HEK293T (cell line): ENCODE data around the gene MINDY1.

Source experiments
- CTCF ChIA-PET: fragments of 350-600 bp; formaldehyde crosslinking; extraction: SDS; loops from one replicate; lab custom pipeline; 2021; ENCODE audit warnings: antibody characterized with exemption, inconsistent platforms; lab: Yijun Ruan, JAX
- POLR2A ChIA-PET: fragments of 350-600 bp; formaldehyde crosslinking; extraction: SDS; loops from one replicate; lab custom pipeline; 2020; ENCODE audit warnings: antibody characterized with exemption, inconsistent platforms; lab: Yijun Ruan, JAX
- DNase-seq: peaks from one replicate; pipeline ENCODE4 v3.0.0; 2012; ENCODE audit warnings: mixed read lengths; ENCODE audit errors: extremely low spot score
- ARNT ChIP-seq: fragments of 450-650 bp; IDR thresholded peaks from 2 replicates; pipeline ENCODE4 v1.6.1; 2017; ENCODE audit warnings: mild to moderate bottlenecking
- BHLHE40 ChIP-seq: fragments of 450-650 bp; IDR thresholded peaks from 2 replicates; pipeline ENCODE4 v1.6.1; 2016; ENCODE audit warnings: mild to moderate bottlenecking, moderate library complexity, borderline replicate concordance
- CTBP1 ChIP-seq: fragments of 450-650 bp; IDR thresholded peaks from 2 replicates; pipeline ENCODE4 v1.6.1; 2016; ENCODE audit warnings: borderline replicate concordance
- ELF4 ChIP-seq: fragments of 450-650 bp; IDR thresholded peaks from 2 replicates; pipeline ENCODE4 v1.6.1; 2017; ENCODE audit warnings: antibody characterized with exemption
- FOXA1 ChIP-seq: fragments of 450-650 bp; IDR thresholded peaks from 2 replicates; pipeline ENCODE4 v1.6.1; 2016; ENCODE audit warnings: mild to moderate bottlenecking
- FOXK2 ChIP-seq: fragments of 450-650 bp; IDR thresholded peaks from 2 replicates; pipeline ENCODE4 v1.6.1; 2016; ENCODE audit warnings: mild to moderate bottlenecking
- FOXM1 ChIP-seq: fragments of 450-650 bp; IDR thresholded peaks from 2 replicates; pipeline ENCODE4 v1.6.1; 2017; ENCODE audit warnings: mild to moderate bottlenecking, borderline replicate concordance
- HDGF ChIP-seq: fragments of 450-650 bp; IDR thresholded peaks from 2 replicates; pipeline ENCODE4 v1.6.1; 2017; ENCODE audit warnings: antibody characterized with exemption, borderline replicate concordance
- L3MBTL2 ChIP-seq: fragments of 450-650 bp; conservative IDR thresholded peaks from 2 replicates; pipeline ENCODE4 v1.6.1; 2016; ENCODE audit warnings: mild to moderate bottlenecking
- LEF1 ChIP-seq: fragments of 450-650 bp; IDR thresholded peaks from 2 replicates; pipeline ENCODE4 v1.6.1; 2017; ENCODE audit warnings: mild to moderate bottlenecking, borderline replicate concordance
- NFRKB ChIP-seq: fragments of 450-650 bp; IDR thresholded peaks from 2 replicates; pipeline ENCODE4 v1.6.1; 2016; ENCODE audit warnings: mild to moderate bottlenecking, moderate library complexity
- SP1 ChIP-seq: fragments of 450-650 bp; IDR thresholded peaks from 2 replicates; pipeline ENCODE4 v1.6.1; 2017
- SUZ12 ChIP-seq: fragments of 450-650 bp; IDR thresholded peaks from 2 replicates; pipeline ENCODE4 v1.6.1; 2016; ENCODE audit warnings: mild to moderate bottlenecking
- TARDBP ChIP-seq: fragments of 450-650 bp; IDR thresholded peaks from 2 replicates; pipeline ENCODE4 v1.6.1; 2016
- ZNF384 ChIP-seq: fragments of 450-650 bp; IDR thresholded peaks from 2 replicates; pipeline ENCODE4 v1.6.1; 2016
- TF ChIP-seq, protein P1 (sequence below): fragments of 450-650 bp; IDR thresholded peaks from 2 replicates; pipeline ENCODE4 v1.6.1; 2016

Gene MINDY1

GRCh38 chr1:150971583-150972416 lies 34.9 kb downstream of the MINDY1 start:
- ChIA-PET CTCF (no interaction called here), POLR2A (no interaction called here)
- no peak for DNase-seq
- TF ChIP-seq FOXM1 (no peak), L3MBTL2 (peak; percentile 18)

DNA sequence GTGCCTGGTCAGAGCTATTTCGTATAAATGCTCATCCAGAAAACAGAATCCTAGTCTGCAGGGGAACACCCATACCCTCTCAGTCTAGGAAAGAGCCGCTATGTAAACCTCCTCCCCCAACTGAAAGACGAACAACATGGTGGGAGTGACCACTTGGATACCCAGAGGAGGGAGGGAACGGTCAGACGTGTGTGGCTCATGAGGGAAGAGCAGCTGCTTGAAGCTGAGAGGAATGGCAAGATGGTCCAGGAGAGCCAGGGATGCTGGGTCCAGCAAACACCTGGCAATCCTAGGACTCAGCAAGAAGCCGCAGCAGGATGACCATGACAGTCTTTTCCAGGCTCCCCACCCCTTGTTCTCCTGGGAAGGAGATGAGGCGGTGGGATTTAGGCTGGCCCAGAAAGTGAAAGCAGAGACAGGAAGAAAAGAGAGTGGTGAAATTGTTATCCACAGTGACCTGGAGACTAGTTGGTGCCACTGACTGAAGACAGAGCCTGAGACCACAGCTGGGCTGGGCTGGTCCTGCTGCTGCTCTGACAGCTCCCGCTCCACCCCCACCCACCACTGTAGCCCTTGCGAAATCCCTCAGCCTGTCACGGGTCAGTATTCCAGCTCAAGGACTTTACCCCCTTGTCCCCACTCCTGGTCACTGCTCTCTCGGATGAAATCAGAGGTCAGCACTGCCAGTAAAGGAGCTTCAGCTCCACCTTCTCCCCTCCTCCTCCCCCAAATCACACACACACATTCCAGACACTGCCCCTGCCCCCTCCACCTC lies 35.7 kb downstream of the MINDY1 start:
- TF ChIP-seq CTBP1: no peak
- TF ChIP-seq, protein P1, sequence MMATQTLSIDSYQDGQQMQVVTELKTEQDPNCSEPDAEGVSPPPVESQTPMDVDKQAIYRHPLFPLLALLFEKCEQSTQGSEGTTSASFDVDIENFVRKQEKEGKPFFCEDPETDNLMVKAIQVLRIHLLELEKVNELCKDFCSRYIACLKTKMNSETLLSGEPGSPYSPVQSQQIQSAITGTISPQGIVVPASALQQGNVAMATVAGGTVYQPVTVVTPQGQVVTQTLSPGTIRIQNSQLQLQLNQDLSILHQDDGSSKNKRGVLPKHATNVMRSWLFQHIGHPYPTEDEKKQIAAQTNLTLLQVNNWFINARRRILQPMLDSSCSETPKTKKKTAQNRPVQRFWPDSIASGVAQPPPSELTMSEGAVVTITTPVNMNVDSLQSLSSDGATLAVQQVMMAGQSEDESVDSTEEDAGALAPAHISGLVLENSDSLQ: no peak
- no peak for TF ChIP-seq SP1
- TF ChIP-seq ARNT: no peak
- TF ChIP-seq ELF4: no peak
- TF ChIP-seq HDGF: no peak
- no peak for TF ChIP-seq TARDBP
- no peak for TF ChIP-seq FOXM1
- no peak for TF ChIP-seq BHLHE40
- POLR2A ChIA-PET: interaction anchor here (0.6 kb wide), 1 partner anchor 10 kb away, joined by 3 read pairs; no protein-coding TSS in a partner anchor
- CTCF ChIA-PET: interaction anchor here (1.3 kb wide), 1 partner anchor 8 kb away, joined by 4 read pairs; no protein-coding TSS in a partner anchor
- no peak for DNase-seq

GRCh38 chr1:150969626-150970025 lies 37.1 kb downstream of the MINDY1 start:
- ChIA-PET CTCF (interaction anchor here (0.7 to 1.3 kb wide), 3 partner anchors 9 to 47 kb away, joined by 3 to 4 read pairs (median 3); no protein-coding TSS in a partner anchor), POLR2A (interaction anchor here (1.5 kb wide), 1 partner anchor 37 kb away, joined by 4 read pairs; the partner anchor contains the start of gene MINDY1)
- TF ChIP-seq SUZ12 (no peak), CTBP1 (no peak), LEF1 (no peak), HDGF (no peak), L3MBTL2 (no peak), SP1 (no peak), FOXA1 (no peak), NFRKB (no peak), BHLHE40 (no peak), ZNF384 (no peak), FOXK2 (no peak), TARDBP (no peak), ARNT (no peak), ELF4 (no peak), FOXM1 (no peak)
- TF ChIP-seq, protein P1: no peak
- DNase-seq: no peak

DNA sequence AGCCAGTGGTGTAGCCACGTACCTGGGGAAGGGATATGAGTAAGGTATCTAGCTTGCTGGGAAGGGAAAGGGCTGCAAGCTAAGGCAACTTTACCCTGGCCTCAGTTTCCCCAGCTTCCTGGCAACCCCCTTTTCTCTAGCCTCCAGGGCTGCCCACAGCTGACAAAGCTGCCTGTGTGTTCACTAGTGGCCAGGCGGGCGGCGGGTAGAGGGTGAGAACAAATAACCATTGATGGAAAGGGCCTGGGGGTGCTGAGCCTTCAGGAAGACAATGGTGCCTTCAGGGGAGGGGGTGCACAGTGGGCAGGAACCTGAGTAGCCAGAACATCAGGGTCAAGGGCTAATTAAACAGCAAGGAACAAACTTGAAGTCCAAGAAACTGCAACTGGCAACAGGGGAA lies 38.2 kb downstream of the MINDY1 start:
- DNase-seq: no peak
- no peak for TF ChIP-seq FOXK2
- no peak for TF ChIP-seq NFRKB
- no peak for TF ChIP-seq ARNT
- no peak for TF ChIP-seq HDGF
- no peak for TF ChIP-seq LEF1
- no peak for TF ChIP-seq CTBP1
- TF ChIP-seq ELF4: no peak
- TF ChIP-seq FOXM1: no peak
- TF ChIP-seq SUZ12: no peak
- no peak for TF ChIP-seq FOXA1
- no peak for TF ChIP-seq TARDBP
- TF ChIP-seq, protein P1: no peak
- no peak for TF ChIP-seq ZNF384
- TF ChIP-seq L3MBTL2: no peak
- no peak for TF ChIP-seq SP1
- TF ChIP-seq BHLHE40: no peak
- ChIA-PET CTCF (no interaction called here), POLR2A (interaction anchor here (1.5 kb wide), 1 partner anchor 38 kb away, joined by 4 read pairs; the partner anchor contains the start of gene MINDY1)

- POLR2A ChIA-PET: no interaction called here
- DNase-seq: no peak
- no peak for TF ChIP-seq FOXK2
- TF ChIP-seq FOXM1: no peak
- TF ChIP-seq LEF1: no peak
- no peak for TF ChIP-seq ARNT
- TF ChIP-seq HDGF: no peak
- TF ChIP-seq TARDBP: no peak
- no peak for TF ChIP-seq FOXA1
- no peak for TF ChIP-seq ELF4
- TF ChIP-seq L3MBTL2: no peak
- no peak for TF ChIP-seq SP1
- no peak for TF ChIP-seq SUZ12
- no peak for TF ChIP-seq BHLHE40
- no peak for TF ChIP-seq NFRKB
- TF ChIP-seq CTBP1: no peak
- TF ChIP-seq, protein P1: no peak
- no peak for TF ChIP-seq ZNF384
- CTCF ChIA-PET: interaction anchor here (0.6 to 0.8 kb wide), 2 partner anchors 9 to 22 kb away, joined by 3 read pairs; no protein-coding TSS in a partner anchor
Measured at GRCh38 chr1:150967936-150968335, 38.8 kb downstream of the MINDY1 start.
